IPS-20b (cell line): Measurements from ENCODE around the gene PSPN.

Source experiments
- H3K27ac ChIP-seq: one replicate; pipeline ENCODE4 v1.5.1; 2013; ENCODE audit warnings: low read length
- H3K27me3 ChIP-seq: 2 replicates; pipeline ENCODE4 v1.6.1; 2013; ENCODE audit warnings: mild to moderate bottlenecking, low read length, inconsistent platforms; ENCODE audit not compliant: insufficient read depth
- H3K36me3 ChIP-seq: 2 replicates; pipeline ENCODE4 v1.6.1; 2013; ENCODE audit warnings: low read depth, mild to moderate bottlenecking, inconsistent platforms, low read length, moderate library complexity; ENCODE audit not compliant: insufficient read depth
- H3K4me1 ChIP-seq: 2 replicates; pipeline ENCODE4 v1.6.1; 2013; ENCODE audit warnings: mild to moderate bottlenecking, control low read depth, inconsistent platforms, low read length, moderate library complexity; ENCODE audit not compliant: insufficient read depth
- H3K4me3 ChIP-seq: 2 replicates; pipeline ENCODE4 v1.5.1; 2013; ENCODE audit warnings: mild to moderate bottlenecking, low read length, inconsistent platforms
- H3K9ac ChIP-seq: 2 replicates; pipeline ENCODE4 v1.6.1; 2013; ENCODE audit warnings: low read depth, mild to moderate bottlenecking, inconsistent platforms, low read length, moderate library complexity
- H3K9me3 ChIP-seq: 2 replicates; pipeline ENCODE4 v1.6.1; 2013; ENCODE audit warnings: mild to moderate bottlenecking, low read depth, low read length, inconsistent platforms; ENCODE audit not compliant: insufficient read depth

PSPN gene

DNA sequence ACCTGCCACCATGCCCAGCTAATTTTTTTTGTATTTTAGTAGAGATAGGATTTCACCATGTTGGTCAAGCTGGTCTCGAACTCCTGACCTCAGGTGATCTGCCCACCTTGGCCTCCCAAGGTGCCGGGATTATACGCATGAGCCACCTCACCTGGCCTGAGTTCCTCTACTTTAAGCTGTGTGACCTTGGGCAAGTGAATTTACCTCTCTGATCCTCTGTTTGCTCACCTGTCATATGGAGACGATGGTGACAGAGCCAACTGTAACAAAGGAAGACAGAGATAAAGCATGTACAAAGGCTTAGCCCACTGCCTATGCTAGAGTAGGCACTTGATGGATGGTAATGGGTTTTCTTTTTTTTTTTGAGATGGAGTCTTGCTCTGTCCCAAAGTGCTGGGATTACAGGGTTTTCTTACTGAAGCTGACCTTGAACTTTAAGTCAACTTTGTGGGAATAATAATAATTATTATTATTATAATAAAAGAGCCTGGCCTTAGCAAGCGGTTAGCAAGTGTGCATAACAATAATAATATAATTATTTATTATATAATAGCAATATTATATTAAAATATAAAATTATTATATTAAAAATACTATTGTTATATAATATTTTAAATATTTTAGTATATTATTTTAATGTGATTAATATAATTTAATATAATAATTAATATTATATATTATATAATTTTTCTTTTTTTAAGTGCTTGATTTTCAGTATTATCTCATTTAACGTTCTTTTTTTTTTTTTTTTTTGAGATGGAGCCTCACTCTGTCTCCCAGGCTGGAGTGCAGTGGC, 41.0 kb downstream of the PSPN start:
- H3K27ac ChIP-seq, result no peak overlapping the region
- no peaks in the 10 kb centered on the region for H3K27me3 ChIP-seq
- H3K9ac ChIP-seq, result no peak overlapping the region
- H3K4me1 ChIP-seq, result no peaks in the 10 kb centered on the region
- no peaks in the 10 kb centered on the region for H3K9me3 ChIP-seq
- no peak overlapping the region for H3K4me3 ChIP-seq
- H3K36me3 ChIP-seq, result no peaks in the 10 kb centered on the region

DNA sequence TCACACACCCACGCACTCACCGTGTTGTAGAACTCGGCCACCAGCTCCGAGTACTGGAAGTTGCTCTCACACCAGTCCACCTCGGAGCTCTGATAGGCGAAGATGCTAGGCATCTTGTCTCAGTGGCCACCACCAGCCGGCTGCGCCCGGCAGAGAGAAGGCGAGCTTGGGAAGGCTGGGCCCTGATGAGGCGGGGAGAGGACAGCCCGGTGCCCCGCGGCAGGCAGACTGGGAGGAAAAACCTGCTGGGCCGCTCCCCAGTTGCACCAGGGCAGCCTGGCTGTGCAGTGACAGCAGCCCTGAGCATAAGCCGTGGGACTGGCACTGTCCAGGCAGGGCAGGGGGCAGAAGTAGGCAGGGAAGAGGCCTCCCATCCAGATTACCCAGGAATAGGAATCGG, 42.3 kb downstream of the PSPN start, which contains the start of gene ACER1:
Gene ACER1 (minus strand): TSS at position 174 of the 400 bp plus-strand sequence. CDS start 61 bp downstream, at position 113.
- Histone ChIP-seq H3K27ac (no peak within 1 kb of the TSS), H3K4me3 (no peak within 1 kb of the TSS), H3K36me3 (no peaks in the 10 kb centered on the region), H3K4me1 (no peaks in the 10 kb centered on the region), H3K9me3 (no peaks in the 10 kb centered on the region), H3K27me3 (no peaks in the 10 kb centered on the region), H3K9ac (no peak within 1 kb of the TSS)

DNA sequence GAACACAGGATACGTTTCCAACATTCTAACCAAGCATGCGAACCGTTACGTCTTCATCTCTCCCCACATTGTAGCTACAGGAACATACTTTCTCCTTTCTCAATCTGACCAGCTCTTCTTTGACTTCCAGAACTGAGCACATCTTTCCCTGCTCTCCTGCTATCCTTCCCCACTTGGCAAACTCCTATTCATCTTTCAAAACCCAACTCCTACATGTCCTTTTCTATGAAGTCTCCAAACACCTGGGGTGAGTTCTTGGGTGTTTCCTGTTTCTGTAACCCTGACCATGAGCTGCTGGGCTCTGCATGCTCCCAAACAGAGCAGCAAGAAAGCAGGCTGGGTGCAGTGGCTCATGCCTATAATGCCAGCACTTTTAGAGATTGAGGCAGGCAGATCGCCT, 48.9 kb downstream of the PSPN start:
- Histone ChIP-seq H3K4me3 (no peak overlapping the region), H3K9me3 (no peaks in the 10 kb centered on the region), H3K4me1 (no peaks in the 10 kb centered on the region), H3K27me3 (no peaks in the 10 kb centered on the region; the same call in 1 of the 2 replicates), H3K27ac (no peak overlapping the region), H3K9ac (no peak overlapping the region), H3K36me3 (no peaks in the 10 kb centered on the region)

DNA sequence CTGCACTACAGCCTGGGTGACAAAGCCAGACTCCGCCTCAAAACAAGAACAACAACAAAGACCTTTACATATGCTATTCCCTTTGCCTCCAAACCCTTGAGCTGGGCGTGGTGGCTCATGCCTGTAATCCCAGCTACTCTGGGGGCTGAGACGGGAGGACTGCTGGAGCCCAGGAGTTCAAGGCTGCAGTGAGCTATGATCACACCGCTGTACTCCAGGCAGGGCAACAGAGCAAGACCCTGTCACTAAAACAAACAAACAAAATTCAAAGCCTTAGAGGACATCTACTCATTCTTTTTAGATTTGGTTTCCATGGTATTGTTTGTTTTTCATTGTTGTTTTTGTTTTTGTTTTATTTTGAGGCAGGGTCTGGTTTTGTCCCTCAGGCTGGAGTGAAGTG, 50.1 kb downstream of the PSPN start:
- Histone ChIP-seq H3K36me3 (no peaks in the 10 kb centered on the region), H3K27me3 (no peaks in the 10 kb centered on the region; the same call in 1 of the 2 replicates), H3K4me1 (no peaks in the 10 kb centered on the region), H3K9me3 (no peaks in the 10 kb centered on the region), H3K9ac (no peak overlapping the region), H3K4me3 (no peak overlapping the region), H3K27ac (no peak overlapping the region)
